Measurements from ENCODE around the gene KMT2C. TPM values are rescaled to one million over a fixed set of nuclear protein-coding genes. Genes with fewer than 3 reads are reported as not detected.

The KMT2C gene
- total and polyA plus RNA-seq, 2 of the 13 experiments (the other 11 are each of a cell fraction or from before 2014, with no cell fraction given): 7.1 to 14.4 TPM

DNA sequence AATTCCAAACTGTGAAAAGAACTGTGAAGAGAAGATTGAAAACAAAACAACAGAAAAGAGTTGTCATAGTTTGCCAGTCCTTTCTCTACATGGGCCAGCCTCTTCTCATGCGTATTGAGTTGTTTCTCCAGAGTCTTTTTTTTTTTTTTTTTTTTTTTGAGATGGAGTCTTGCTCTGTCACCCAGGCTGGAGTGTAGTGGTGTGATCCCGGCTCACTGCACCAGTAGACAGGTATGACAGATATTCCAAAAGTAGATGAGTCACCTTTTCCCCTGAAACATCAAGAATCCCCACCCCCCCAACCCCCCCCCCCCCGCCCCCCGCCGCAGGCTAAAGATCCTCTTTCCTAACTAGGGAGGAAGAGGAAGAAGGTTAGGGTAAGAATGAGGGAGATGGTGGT is 15.6 kb upstream of the KMT2C start (continued):
- TF ChIP-seq, protein P1, sequence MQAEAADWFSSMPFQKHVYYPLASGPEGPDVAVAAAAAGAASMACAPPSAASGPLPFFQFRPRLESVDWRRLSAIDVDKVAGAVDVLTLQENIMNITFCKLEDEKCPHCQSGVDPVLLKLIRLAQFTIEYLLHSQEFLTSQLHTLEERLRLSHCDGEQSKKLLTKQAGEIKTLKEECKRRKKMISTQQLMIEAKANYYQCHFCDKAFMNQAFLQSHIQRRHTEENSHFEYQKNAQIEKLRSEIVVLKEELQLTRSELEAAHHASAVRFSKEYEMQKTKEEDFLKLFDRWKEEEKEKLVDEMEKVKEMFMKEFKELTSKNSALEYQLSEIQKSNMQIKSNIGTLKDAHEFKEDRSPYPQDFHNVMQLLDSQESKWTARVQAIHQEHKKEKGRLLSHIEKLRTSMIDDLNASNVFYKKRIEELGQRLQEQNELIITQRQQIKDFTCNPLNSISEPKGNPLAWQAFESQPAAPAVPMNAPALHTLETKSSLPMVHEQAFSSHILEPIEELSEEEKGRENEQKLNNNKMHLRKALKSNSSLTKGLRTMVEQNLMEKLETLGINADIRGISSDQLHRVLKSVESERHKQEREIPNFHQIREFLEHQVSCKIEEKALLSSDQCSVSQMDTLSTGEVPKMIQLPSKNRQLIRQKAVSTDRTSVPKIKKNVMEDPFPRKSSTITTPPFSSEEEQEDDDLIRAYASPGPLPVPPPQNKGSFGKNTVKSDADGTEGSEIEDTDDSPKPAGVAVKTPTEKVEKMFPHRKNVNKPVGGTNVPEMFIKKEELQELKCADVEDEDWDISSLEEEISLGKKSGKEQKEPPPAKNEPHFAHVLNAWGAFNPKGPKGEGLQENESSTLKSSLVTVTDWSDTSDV (CRISPR knock-in tag; IDR thresholded peaks at IDR 0.05): no peak
- TF ChIP-seq ZMAT3 (CRISPR knock-in tag; conservative IDR thresholded peaks at IDR 0.05): no peak
- no peak for TF ChIP-seq HNRNPK (IDR thresholded peaks at IDR 0.05; ENCODE audit: low read depth, low read length, poor library complexity, severe bottlenecking)
- no peak for TF ChIP-seq ZMYM2 (CRISPR knock-in tag; IDR thresholded peaks at IDR 0.05)
- TF ChIP-seq, protein P2, sequence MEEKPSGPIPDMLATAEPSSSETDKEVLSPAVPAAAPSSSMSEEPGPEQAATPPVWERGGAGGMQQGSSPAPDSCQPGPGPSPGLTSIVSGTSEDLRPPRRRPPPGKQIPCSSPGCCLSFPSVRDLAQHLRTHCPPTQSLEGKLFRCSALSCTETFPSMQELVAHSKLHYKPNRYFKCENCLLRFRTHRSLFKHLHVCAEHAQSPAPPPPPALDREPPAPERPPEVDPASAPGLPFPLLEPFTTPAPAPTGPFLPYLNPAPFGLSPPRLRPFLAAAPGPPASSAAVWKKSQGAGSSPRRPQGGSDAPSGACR (CRISPR knock-in tag; IDR thresholded peaks at IDR 0.05): no peak
- TF ChIP-seq, protein P3, sequence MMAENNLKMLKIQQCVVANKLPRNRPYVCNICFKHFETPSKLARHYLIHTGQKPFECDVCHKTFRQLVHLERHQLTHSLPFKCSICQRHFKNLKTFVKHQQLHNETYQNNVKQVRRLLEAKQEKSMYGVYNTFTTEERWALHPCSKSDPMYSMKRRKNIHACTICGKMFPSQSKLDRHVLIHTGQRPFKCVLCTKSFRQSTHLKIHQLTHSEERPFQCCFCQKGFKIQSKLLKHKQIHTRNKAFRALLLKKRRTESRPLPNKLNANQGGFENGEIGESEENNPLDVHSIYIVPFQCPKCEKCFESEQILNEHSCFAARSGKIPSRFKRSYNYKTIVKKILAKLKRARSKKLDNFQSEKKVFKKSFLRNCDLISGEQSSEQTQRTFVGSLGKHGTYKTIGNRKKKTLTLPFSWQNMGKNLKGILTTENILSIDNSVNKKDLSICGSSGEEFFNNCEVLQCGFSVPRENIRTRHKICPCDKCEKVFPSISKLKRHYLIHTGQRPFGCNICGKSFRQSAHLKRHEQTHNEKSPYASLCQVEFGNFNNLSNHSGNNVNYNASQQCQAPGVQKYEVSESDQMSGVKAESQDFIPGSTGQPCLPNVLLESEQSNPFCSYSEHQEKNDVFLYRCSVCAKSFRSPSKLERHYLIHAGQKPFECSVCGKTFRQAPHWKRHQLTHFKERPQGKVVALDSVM (CRISPR knock-in tag; IDR thresholded peaks at IDR 0.05): no peak
- no peak for TF ChIP-seq SAP130 (CRISPR knock-in tag; IDR thresholded peaks at IDR 0.05; ENCODE audit: low read depth)
